HepG2 (cell line): ENCODE measurements around the gene TAF12. TPM values are rescaled to one million over a fixed set of nuclear protein-coding genes. Genes with fewer than 3 reads are reported as not detected.

Experiments used
- CC2D1A ChIP-seq: sonication (generic); formaldehyde crosslinking; IDR thresholded peaks from 2 replicates; pipeline ENCODE4 v1.8.1; 2023; ENCODE audit warnings: mild to moderate bottlenecking, missing genetic modification reagents
- EED ChIP-seq: sonication (generic); formaldehyde crosslinking; IDR thresholded peaks from 2 replicates; pipeline ENCODE4 v1.5.0; 2020; ENCODE audit warnings: mild to moderate bottlenecking, missing genetic modification reagents
- ETS1 ChIP-seq: sonication (generic); formaldehyde crosslinking; IDR thresholded peaks from 2 replicates; pipeline ENCODE4 v1.4.0; 2020; ENCODE audit warnings: missing genetic modification reagents
- FOXC1 ChIP-seq: sonication (generic); formaldehyde crosslinking; IDR thresholded peaks from 2 replicates; pipeline ENCODE4 v1.8.0; 2022; ENCODE audit warnings: mild to moderate bottlenecking, missing genetic modification reagents, borderline replicate concordance
- HNF4A ChIP-seq: sonication (generic); formaldehyde crosslinking; IDR thresholded peaks from 2 replicates; pipeline ENCODE4 v1.4.0; 2020; ENCODE audit warnings: missing genetic modification reagents
- KDM1A ChIP-seq: IDR thresholded peaks from 2 replicates; pipeline ENCODE4 v1.6.1; 2016; ENCODE audit warnings: missing compliant biosample characterization
- NFKBIZ ChIP-seq: IDR thresholded peaks from 2 replicates; pipeline ENCODE4 v1.6.1; 2018; ENCODE audit warnings: missing genetic modification reagents, missing compliant biosample characterization
- SAFB2 ChIP-seq: sonication (generic); formaldehyde crosslinking; IDR thresholded peaks from 2 replicates; pipeline ENCODE4 v1.5.1; 2020; ENCODE audit warnings: missing genetic modification reagents, low read depth, mild to moderate bottlenecking, borderline replicate concordance
- SKIL ChIP-seq: sonication (generic); formaldehyde crosslinking; IDR thresholded peaks from 2 replicates; pipeline ENCODE4 v1.8.0; 2022; ENCODE audit warnings: missing genetic modification reagents, mild to moderate bottlenecking, moderate library complexity, borderline replicate concordance
- SNRNP70 ChIP-seq: fragments of 200-400 bp; formaldehyde crosslinking; IDR thresholded peaks from 2 replicates; pipeline ENCODE4 v1.6.1; 2017; ENCODE audit warnings: mild to moderate bottlenecking, low read depth, low read length, moderate library complexity
- SPEN ChIP-seq: sonication (generic); formaldehyde crosslinking; IDR thresholded peaks from 2 replicates; pipeline ENCODE4 v1.5.1; 2020; ENCODE audit warnings: low read depth, mild to moderate bottlenecking, missing genetic modification reagents
- SYNCRIP ChIP-seq: fragments of 200-400 bp; formaldehyde crosslinking; IDR thresholded peaks from 2 replicates; pipeline ENCODE4 v1.6.1; 2018; ENCODE audit warnings: mild to moderate bottlenecking, low read depth, low read length; ENCODE audit not compliant: insufficient read depth
- TEAD2 ChIP-seq: sonication (generic); formaldehyde crosslinking; IDR thresholded peaks from 2 replicates; pipeline ENCODE4 v1.9.0; 2021; ENCODE audit warnings: missing genetic modification reagents
- ZFP36L2 ChIP-seq: sonication (generic); formaldehyde crosslinking; IDR thresholded peaks from 2 replicates; pipeline ENCODE4 v1.4.0; 2020; ENCODE audit warnings: missing genetic modification reagents
- ZFP37 ChIP-seq: sonication (generic); formaldehyde crosslinking; IDR thresholded peaks from 2 replicates; pipeline ENCODE4 v1.4.0; 2020; ENCODE audit warnings: missing genetic modification reagents, borderline replicate concordance
- ZFX ChIP-seq: sonication (generic); formaldehyde crosslinking; IDR thresholded peaks from 2 replicates; pipeline ENCODE4 v1.4.0; 2020; ENCODE audit warnings: mild to moderate bottlenecking, low read depth, missing genetic modification reagents, moderate library complexity
- ZNF34 ChIP-seq: sonication (generic); formaldehyde crosslinking; IDR thresholded peaks from 2 replicates; pipeline ENCODE4 v1.4.0; 2020; ENCODE audit warnings: mild to moderate bottlenecking, missing genetic modification reagents, borderline replicate concordance
- ZNF530 ChIP-seq: sonication (generic); formaldehyde crosslinking; IDR thresholded peaks from 2 replicates; pipeline ENCODE4 v1.5.0; 2020; ENCODE audit warnings: low read depth, mild to moderate bottlenecking, missing genetic modification reagents
- ZNF788 ChIP-seq: sonication (generic); formaldehyde crosslinking; IDR thresholded peaks from 2 replicates; pipeline ENCODE4 v1.5.0; 2020; ENCODE audit warnings: mild to moderate bottlenecking, missing genetic modification reagents, borderline replicate concordance
- ZNF850 ChIP-seq: sonication (generic); formaldehyde crosslinking; conservative IDR thresholded peaks from 2 replicates; pipeline ENCODE4 v1.9.0; 2021; ENCODE audit warnings: mild to moderate bottlenecking, missing genetic modification reagents
- ZSCAN20 ChIP-seq: sonication (generic); formaldehyde crosslinking; IDR thresholded peaks from 2 replicates; pipeline ENCODE4 v1.4.0; 2020; ENCODE audit warnings: missing genetic modification reagents, mild to moderate bottlenecking, borderline replicate concordance
- polyA plus RNA-seq, 8 experiments: library from polyadenylated mRNA; depleted of rRNA in 3 of 8; stranded (reverse) in 7 of 8; unstranded in 1 of 8; fragments of >200 nt; fragmentation: Illumina TruSeq in 4 of 8; extraction: Trizol in 4 of 8; gene quantifications; 2 replicates each; pipeline versions ENCODE4 v1.2.1 to v1.2.3, GENCODE V29; 2011 to 2016; ENCODE audit warnings: low read depth in 4 of 8, missing spikeins in 1 of 8, mixed read lengths in 1 of 8; ENCODE audit not compliant: insufficient read depth in 1 of 8
- total RNA-seq, 5 experiments: library from RNA; depleted of rRNA; stranded (reverse); fragments of >200 nt; fragmentation: Illumina TruSeq; extraction: Trizol; gene quantifications; 2 replicates each; pipeline ENCODE4 v1.2.3, GENCODE V29; 2016; ENCODE audit warnings: low read depth in 1 of 5
- TF ChIP-seq, protein P1 (sequence below): fragments of 450-650 bp; IDR thresholded peaks from 2 replicates; pipeline ENCODE4 v1.6.1; 2017; ENCODE audit warnings: mild to moderate bottlenecking
- TF ChIP-seq, protein P2 (sequence below): sonication (generic); formaldehyde crosslinking; IDR thresholded peaks from 2 replicates; pipeline ENCODE4 v1.8.0; 2022; ENCODE audit warnings: mild to moderate bottlenecking, missing genetic modification reagents, moderate library complexity

TAF12 gene
- total and polyA plus RNA-seq, 2 of the 13 experiments (the other 11 are each of a cell fraction or from before 2014, with no cell fraction given) = 16.3 to 17.1 TPM

DNA sequence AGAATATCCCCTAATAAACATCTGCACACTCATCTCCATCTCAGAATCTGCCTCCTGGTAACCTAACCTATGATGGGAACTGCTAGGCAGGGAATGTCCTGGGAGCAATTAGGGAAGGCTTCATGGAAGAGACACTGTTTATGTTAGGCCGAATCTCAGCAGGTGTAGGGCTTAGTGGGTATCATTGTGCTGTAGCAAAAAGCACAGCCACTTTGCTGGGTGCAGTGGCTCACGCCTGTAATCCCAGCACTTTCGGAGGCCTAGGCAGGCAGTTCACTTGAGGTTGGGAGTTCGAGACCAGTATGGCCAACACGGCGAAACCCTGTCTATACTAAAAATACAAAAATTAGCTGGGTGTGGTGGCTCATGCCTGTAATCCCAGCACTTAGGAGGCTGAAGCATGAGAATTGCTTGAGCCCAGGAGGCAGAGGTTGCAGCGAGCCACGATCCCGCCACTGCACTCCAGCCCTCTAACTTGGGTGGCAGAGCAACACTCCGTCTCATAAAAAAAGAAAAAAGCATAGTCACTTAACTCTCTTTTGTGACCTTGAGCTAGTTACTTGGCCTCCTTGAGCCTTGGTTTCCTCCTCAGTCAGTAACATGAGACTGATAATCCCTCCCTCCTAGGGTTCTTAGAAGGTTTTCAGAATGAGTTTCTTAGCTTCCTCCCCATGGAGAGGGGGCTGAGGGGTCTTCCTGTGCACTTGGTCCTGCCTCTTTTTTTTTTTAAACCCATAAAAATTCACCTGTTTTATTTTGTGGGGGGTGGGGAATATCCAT is 47.3 kb downstream of the TAF12 start (continued):
- TF ChIP-seq, protein P1, sequence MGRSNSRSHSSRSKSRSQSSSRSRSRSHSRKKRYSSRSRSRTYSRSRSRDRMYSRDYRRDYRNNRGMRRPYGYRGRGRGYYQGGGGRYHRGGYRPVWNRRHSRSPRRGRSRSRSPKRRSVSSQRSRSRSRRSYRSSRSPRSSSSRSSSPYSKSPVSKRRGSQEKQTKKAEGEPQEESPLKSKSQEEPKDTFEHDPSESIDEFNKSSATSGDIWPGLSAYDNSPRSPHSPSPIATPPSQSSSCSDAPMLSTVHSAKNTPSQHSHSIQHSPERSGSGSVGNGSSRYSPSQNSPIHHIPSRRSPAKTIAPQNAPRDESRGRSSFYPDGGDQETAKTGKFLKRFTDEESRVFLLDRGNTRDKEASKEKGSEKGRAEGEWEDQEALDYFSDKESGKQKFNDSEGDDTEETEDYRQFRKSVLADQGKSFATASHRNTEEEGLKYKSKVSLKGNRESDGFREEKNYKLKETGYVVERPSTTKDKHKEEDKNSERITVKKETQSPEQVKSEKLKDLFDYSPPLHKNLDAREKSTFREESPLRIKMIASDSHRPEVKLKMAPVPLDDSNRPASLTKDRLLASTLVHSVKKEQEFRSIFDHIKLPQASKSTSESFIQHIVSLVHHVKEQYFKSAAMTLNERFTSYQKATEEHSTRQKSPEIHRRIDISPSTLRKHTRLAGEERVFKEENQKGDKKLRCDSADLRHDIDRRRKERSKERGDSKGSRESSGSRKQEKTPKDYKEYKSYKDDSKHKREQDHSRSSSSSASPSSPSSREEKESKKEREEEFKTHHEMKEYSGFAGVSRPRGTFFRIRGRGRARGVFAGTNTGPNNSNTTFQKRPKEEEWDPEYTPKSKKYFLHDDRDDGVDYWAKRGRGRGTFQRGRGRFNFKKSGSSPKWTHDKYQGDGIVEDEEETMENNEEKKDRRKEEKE = no peak
- TF ChIP-seq ZFP36L2 (CRISPR knock-in tag) = no peak
- TF ChIP-seq CC2D1A (CRISPR knock-in tag) = no peak
- 0 out of 2 replicates have a peak, but pooled peaks have one; percentile 12 for TF ChIP-seq SAFB2
- no peak for TF ChIP-seq NFKBIZ (CRISPR knock-in tag)
- no peak for TF ChIP-seq ETS1 (CRISPR knock-in tag)
- no peak for TF ChIP-seq ZNF34
- TF ChIP-seq EED (CRISPR knock-in tag) = no peak
- no peak for TF ChIP-seq KDM1A
- TF ChIP-seq ZNF788 = no peak
- TF ChIP-seq SPEN (CRISPR knock-in tag) = 0 out of 2 replicates have a peak, but pooled peaks have one; percentile 24
- TF ChIP-seq, protein P2, sequence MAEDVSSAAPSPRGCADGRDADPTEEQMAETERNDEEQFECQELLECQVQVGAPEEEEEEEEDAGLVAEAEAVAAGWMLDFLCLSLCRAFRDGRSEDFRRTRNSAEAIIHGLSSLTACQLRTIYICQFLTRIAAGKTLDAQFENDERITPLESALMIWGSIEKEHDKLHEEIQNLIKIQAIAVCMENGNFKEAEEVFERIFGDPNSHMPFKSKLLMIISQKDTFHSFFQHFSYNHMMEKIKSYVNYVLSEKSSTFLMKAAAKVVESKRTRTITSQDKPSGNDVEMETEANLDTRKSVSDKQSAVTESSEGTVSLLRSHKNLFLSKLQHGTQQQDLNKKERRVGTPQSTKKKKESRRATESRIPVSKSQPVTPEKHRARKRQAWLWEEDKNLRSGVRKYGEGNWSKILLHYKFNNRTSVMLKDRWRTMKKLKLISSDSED = no peak
- no peak for TF ChIP-seq ZNF850 (CRISPR knock-in tag)
- 0 out of 2 replicates have a peak, but pooled peaks have one; percentile 23 for TF ChIP-seq ZFP37 (CRISPR knock-in tag)
- TF ChIP-seq SKIL (CRISPR knock-in tag) = no peak; the same call in 1 of the 2 replicates
- TF ChIP-seq HNF4A (CRISPR knock-in tag) = no peak
- TF ChIP-seq SNRNP70 = no peak
- no peak for TF ChIP-seq ZSCAN20
- TF ChIP-seq ZNF530 (CRISPR knock-in tag) = no peak
- no peak for TF ChIP-seq SYNCRIP
- TF ChIP-seq FOXC1 = no peak
- no peak for TF ChIP-seq TEAD2 (CRISPR knock-in tag)
- TF ChIP-seq ZFX (CRISPR knock-in tag) = 0 out of 2 replicates have a peak, but pooled peaks have one; percentile 30
